NCI-H774 (cell line): ENCODE data around the gene LMNTD1.

ENCODE experiments used
- DNase-seq: peaks from one replicate; lab custom pipeline; 2025; lab: John Stamatoyannopoulos, UW

The LMNTD1 gene

GRCh38 chr12:25552681-25553080 lies 402 bp downstream of the LMNTD1 start:
- no peak for DNase-seq

GRCh38 chr12:25550186-25550585 lies 2.9 kb downstream of the LMNTD1 start:
- DNase-seq, result no peak

- no peak for DNase-seq
Observed at GRCh38 chr12:25549120-25549519, 4.0 kb downstream of the LMNTD1 start.

GRCh38 chr12:25546318-25546717 lies 6.8 kb downstream of the LMNTD1 start:
- DNase-seq, result no peak

- DNase-seq, result no peak
Observed at GRCh38 chr12:25533150-25533549, 19.9 kb downstream of the LMNTD1 start.

- DNase-seq, result no peak
Observed at GRCh38 chr12:25531502-25532052, 21.5 kb downstream of the LMNTD1 start.

- no peak for DNase-seq
Observed at GRCh38 chr12:25529738-25530137, 23.3 kb downstream of the LMNTD1 start.

GRCh38 chr12:25526778-25527177 lies 26.3 kb downstream of the LMNTD1 start:
- no peak for DNase-seq

- no peak for DNase-seq
Observed at GRCh38 chr12:25524366-25524765, 28.7 kb downstream of the LMNTD1 start.

- no peak for DNase-seq
Observed at GRCh38 chr12:25521625-25522256, 31.3 kb downstream of the LMNTD1 start.

GRCh38 chr12:25518512-25518911 lies 34.6 kb downstream of the LMNTD1 start:
- DNase-seq, result no peak

GRCh38 chr12:25504744-25505143 lies 48.3 kb downstream of the LMNTD1 start:
- no peak for DNase-seq

GRCh38 chr12:25503666-25504065 lies 49.4 kb downstream of the LMNTD1 start:
- DNase-seq, result no peak

- no peak for DNase-seq
Observed at GRCh38 chr12:25502596-25502995, 50.5 kb downstream of the LMNTD1 start.

- no peak for DNase-seq
Observed at GRCh38 chr12:25502118-25502517, 51.0 kb downstream of the LMNTD1 start.

- DNase-seq, result no peak
Observed at GRCh38 chr12:25501549-25501948, 51.5 kb downstream of the LMNTD1 start.

GRCh38 chr12:25500651-25501050 lies 52.4 kb downstream of the LMNTD1 start:
- DNase-seq, result no peak

- no peak for DNase-seq
Observed at GRCh38 chr12:25497021-25497420, 56.1 kb downstream of the LMNTD1 start.

GRCh38 chr12:25496098-25496587 lies 56.9 kb downstream of the LMNTD1 start:
- DNase-seq, result no peak

- no peak for DNase-seq
Observed at GRCh38 chr12:25495331-25496097, 57.6 kb downstream of the LMNTD1 start.

GRCh38 chr12:25494926-25495325 lies 58.2 kb downstream of the LMNTD1 start:
- no peak for DNase-seq

- no peak for DNase-seq
Observed at GRCh38 chr12:25493682-25494081, 59.4 kb downstream of the LMNTD1 start.
